ENCODE data around the gene NOS2.

- TF ChIP-seq POLR2A (IDR thresholded peaks at IDR 0.05; ENCODE audit: low read depth, low read length) (no peak), POLR2AphosphoS5 (IDR thresholded peaks at IDR 0.05; ENCODE audit: low read depth, low read length) (no peak), TAF1 (IDR thresholded peaks at IDR 0.05; ENCODE audit: borderline replicate concordance, low read depth, low read length) (no peak)
Measured at GRCh38 chr17:27765353-27765752, 35.0 kb downstream of the NOS2 start.

All from GM12892 (cell line).